ENCODE measurements around the gene SGO1. TPM values are rescaled to one million over a fixed set of nuclear protein-coding genes. Genes with fewer than 3 reads are reported as not detected.

Gene SGO1
- total RNA-seq, 1 experiment from 2014 or later, result 23.5 TPM

DNA sequence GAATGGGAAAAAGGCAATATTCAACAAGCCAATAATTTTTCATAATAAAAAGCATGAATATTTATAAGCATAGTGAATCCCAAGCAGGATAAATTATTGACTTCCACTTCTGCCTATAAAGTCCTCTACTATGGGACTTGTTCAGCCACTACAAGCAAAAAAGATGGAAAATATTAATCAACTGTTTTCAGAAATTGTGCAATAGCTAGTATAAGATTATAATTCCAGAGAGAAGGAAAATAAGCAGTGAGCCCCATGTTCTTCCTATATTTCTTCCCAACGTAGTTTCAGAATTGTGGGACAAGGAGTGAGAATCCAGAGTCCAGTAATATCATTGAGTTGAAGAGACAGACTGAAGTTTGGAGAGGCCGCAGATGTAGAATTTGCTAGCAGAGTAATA is 24.3 kb downstream of the SGO1 start:
- Histone ChIP-seq H3K9me3 (ENCODE audit: control insufficient read depth in 1 of 2, insufficient read depth in 1 of 2, low read depth in 1 of 2, low read length in 2 of 2) (no peaks in the 10 kb centered on the region), H3K4me3 (replicated peaks in 1 of 2; ENCODE audit: low read depth in 1 of 2, low read length in 2 of 2) (no peak overlapping the region), H3K9me2 (ENCODE audit: insufficient read depth) (no peaks in the 10 kb centered on the region), H2AFZ (ENCODE audit: low read depth, low read length, poor library complexity, severe bottlenecking) (no peak overlapping the region), H3K4me1 (ENCODE audit: control insufficient read depth in 1 of 2, insufficient read depth in 2 of 2, low read length in 2 of 2) (no peaks in the 10 kb centered on the region), H3K27me3 (ENCODE audit: insufficient read depth, low read length) (no peaks in the 10 kb centered on the region), H3K36me3 (ENCODE audit: control insufficient read depth in 1 of 2, insufficient read depth in 2 of 2, low read length in 2 of 2) (peaks cover 13 to 19% of the 10 kb centered on the region in 2 experiments), H3K9ac (ENCODE audit: low read length) (no peak overlapping the region), H3K79me2 (ENCODE audit: insufficient read depth, low read length) (no peaks in the 10 kb centered on the region), H3K27ac (ENCODE audit: low read depth, low read length) (no peak overlapping the region), H3K4me2 (ENCODE audit: low read length) (no peak overlapping the region), H4K20me1 (ENCODE audit: insufficient read depth) (no peaks in the 10 kb centered on the region)
- ChIA-PET CTCF (no interaction called here), POLR2A (no interaction called here), RAD21 (ENCODE audit: low non-redundant PET in 1 of 2, low total read pairs in 2 of 2, uncharacterized antibody in 2 of 2, unreplicated experiment in 2 of 2) (no interaction called here)
- TF ChIP-seq ZFX (IDR thresholded peaks at IDR 0.05), result no peak
- TF ChIP-seq, protein P1, sequence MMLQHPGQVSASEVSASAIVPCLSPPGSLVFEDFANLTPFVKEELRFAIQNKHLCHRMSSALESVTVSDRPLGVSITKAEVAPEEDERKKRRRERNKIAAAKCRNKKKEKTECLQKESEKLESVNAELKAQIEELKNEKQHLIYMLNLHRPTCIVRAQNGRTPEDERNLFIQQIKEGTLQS (IDR thresholded peaks at IDR 0.05), result no peak
- no peak for TF ChIP-seq JUND (IDR thresholded peaks at IDR 0.05)
- TF ChIP-seq SP1 (IDR thresholded peaks at IDR 0.05; ENCODE audit: low read depth), result no peak
- ATAC-seq, result no peak
- no TSS peak for BruUV-seq (replicated peaks)
- intact Hi-C loops (cut with micrococcal nuclease), result no loop called here
- DNase-seq (ENCODE audit: low read depth, low spot score), result no peak

DNA sequence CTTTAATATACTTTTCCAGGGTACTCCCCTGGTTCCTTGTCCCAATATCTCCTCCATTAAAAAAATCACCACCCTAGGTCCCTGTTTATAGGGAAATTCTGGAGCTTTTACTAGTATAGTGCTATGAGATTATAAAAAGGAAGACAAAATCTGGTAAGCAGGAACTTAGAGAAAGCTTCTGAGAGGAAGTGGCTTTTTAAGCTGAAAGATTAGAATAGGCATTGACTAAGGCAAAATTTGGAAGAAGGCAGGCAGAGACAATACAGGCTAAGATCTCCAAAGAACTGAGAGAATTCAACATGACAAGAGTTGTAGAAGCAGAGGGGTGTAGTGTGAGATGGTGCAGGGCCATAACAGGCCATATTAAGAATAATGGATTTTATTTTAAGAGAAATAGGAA is 25.8 kb downstream of the SGO1 start:
- H3K9me2 ChIP-seq (ENCODE audit: insufficient read depth), result no peaks in the 10 kb centered on the region
- POLR2A ChIA-PET, result no interaction called here
- H3K36me3 ChIP-seq (ENCODE audit: control insufficient read depth in 1 of 2, insufficient read depth in 2 of 2, low read length in 2 of 2), result peaks cover 13 to 19% of the 10 kb centered on the region in 2 experiments; a peak in 3 of 4 replicates
- H3K4me1 ChIP-seq (ENCODE audit: control insufficient read depth in 1 of 2, insufficient read depth in 2 of 2, low read length in 2 of 2), result no peaks in the 10 kb centered on the region
- no peak overlapping the region for H3K9ac ChIP-seq (ENCODE audit: low read length)
- DNase-seq (ENCODE audit: low read depth, low spot score), result no peak
- H3K4me2 ChIP-seq (ENCODE audit: low read length), result no peak overlapping the region
- no peak overlapping the region for H2AFZ ChIP-seq (ENCODE audit: low read depth, low read length, poor library complexity, severe bottlenecking)
- CTCF ChIA-PET, result no interaction called here
- intact Hi-C loops (cut with micrococcal nuclease), result no loop called here
- H3K27ac ChIP-seq (ENCODE audit: low read depth, low read length), result no peak overlapping the region
- no peaks in the 10 kb centered on the region for H3K79me2 ChIP-seq (ENCODE audit: insufficient read depth, low read length)
- no peaks in the 10 kb centered on the region for H3K27me3 ChIP-seq (ENCODE audit: insufficient read depth, low read length)
- H3K4me3 ChIP-seq (replicated peaks in 1 of 2; ENCODE audit: low read depth in 1 of 2, low read length in 2 of 2), result no peak overlapping the region
- ATAC-seq, result no peak
- RAD21 ChIA-PET (ENCODE audit: low non-redundant PET in 1 of 2, low total read pairs in 2 of 2, uncharacterized antibody in 2 of 2, unreplicated experiment in 2 of 2), result no interaction called here
- no peaks in the 10 kb centered on the region for H3K9me3 ChIP-seq (ENCODE audit: control insufficient read depth in 1 of 2, insufficient read depth in 1 of 2, low read depth in 1 of 2, low read length in 2 of 2)
- BruUV-seq (replicated peaks), result no TSS peak
- H4K20me1 ChIP-seq (ENCODE audit: insufficient read depth), result no peaks in the 10 kb centered on the region
- TF ChIP-seq POLR2A (IDR thresholded peaks at IDR 0.05; ENCODE audit: borderline replicate concordance, extremely low read depth, insufficient read depth, insufficient read length) (no peak), YY1 (IDR thresholded peaks at IDR 0.05; ENCODE audit: extremely low read depth, insufficient replicate concordance, low read depth, low read length) (no peak), RAD21 (IDR thresholded peaks at IDR 0.05; ENCODE audit: low read depth) (no peak), FOSL1 (IDR thresholded peaks at IDR 0.05; ENCODE audit: low read depth) (no peak), EZH2phosphoT487 (IDR thresholded peaks at IDR 0.05; ENCODE audit: borderline replicate concordance) (no peak), CBX3 (IDR thresholded peaks at IDR 0.05; ENCODE audit: low read depth) (no peak), EZH2 (IDR thresholded peaks at IDR 0.05) (no peak), JUND (IDR thresholded peaks at IDR 0.05) (no peak), CEBPB (IDR thresholded peaks at IDR 0.05; ENCODE audit: low read depth) (no peak)
- TF ChIP-seq, protein P2, sequence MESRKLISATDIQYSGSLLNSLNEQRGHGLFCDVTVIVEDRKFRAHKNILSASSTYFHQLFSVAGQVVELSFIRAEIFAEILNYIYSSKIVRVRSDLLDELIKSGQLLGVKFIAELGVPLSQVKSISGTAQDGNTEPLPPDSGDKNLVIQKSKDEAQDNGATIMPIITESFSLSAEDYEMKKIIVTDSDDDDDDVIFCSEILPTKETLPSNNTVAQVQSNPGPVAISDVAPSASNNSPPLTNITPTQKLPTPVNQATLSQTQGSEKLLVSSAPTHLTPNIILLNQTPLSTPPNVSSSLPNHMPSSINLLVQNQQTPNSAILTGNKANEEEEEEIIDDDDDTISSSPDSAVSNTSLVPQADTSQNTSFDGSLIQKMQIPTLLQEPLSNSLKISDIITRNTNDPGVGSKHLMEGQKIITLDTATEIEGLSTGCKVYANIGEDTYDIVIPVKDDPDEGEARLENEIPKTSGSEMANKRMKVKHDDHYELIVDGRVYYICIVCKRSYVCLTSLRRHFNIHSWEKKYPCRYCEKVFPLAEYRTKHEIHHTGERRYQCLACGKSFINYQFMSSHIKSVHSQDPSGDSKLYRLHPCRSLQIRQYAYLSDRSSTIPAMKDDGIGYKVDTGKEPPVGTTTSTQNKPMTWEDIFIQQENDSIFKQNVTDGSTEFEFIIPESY (IDR thresholded peaks at IDR 0.05; ENCODE audit: extremely low read depth, insufficient replicate concordance, low read length), result no peak
- TF ChIP-seq, protein P3, sequence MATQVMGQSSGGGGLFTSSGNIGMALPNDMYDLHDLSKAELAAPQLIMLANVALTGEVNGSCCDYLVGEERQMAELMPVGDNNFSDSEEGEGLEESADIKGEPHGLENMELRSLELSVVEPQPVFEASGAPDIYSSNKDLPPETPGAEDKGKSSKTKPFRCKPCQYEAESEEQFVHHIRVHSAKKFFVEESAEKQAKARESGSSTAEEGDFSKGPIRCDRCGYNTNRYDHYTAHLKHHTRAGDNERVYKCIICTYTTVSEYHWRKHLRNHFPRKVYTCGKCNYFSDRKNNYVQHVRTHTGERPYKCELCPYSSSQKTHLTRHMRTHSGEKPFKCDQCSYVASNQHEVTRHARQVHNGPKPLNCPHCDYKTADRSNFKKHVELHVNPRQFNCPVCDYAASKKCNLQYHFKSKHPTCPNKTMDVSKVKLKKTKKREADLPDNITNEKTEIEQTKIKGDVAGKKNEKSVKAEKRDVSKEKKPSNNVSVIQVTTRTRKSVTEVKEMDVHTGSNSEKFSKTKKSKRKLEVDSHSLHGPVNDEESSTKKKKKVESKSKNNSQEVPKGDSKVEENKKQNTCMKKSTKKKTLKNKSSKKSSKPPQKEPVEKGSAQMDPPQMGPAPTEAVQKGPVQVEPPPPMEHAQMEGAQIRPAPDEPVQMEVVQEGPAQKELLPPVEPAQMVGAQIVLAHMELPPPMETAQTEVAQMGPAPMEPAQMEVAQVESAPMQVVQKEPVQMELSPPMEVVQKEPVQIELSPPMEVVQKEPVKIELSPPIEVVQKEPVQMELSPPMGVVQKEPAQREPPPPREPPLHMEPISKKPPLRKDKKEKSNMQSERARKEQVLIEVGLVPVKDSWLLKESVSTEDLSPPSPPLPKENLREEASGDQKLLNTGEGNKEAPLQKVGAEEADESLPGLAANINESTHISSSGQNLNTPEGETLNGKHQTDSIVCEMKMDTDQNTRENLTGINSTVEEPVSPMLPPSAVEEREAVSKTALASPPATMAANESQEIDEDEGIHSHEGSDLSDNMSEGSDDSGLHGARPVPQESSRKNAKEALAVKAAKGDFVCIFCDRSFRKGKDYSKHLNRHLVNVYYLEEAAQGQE (IDR thresholded peaks at IDR 0.05; ENCODE audit: low read depth), result no peak
- TF ChIP-seq, protein P4, sequence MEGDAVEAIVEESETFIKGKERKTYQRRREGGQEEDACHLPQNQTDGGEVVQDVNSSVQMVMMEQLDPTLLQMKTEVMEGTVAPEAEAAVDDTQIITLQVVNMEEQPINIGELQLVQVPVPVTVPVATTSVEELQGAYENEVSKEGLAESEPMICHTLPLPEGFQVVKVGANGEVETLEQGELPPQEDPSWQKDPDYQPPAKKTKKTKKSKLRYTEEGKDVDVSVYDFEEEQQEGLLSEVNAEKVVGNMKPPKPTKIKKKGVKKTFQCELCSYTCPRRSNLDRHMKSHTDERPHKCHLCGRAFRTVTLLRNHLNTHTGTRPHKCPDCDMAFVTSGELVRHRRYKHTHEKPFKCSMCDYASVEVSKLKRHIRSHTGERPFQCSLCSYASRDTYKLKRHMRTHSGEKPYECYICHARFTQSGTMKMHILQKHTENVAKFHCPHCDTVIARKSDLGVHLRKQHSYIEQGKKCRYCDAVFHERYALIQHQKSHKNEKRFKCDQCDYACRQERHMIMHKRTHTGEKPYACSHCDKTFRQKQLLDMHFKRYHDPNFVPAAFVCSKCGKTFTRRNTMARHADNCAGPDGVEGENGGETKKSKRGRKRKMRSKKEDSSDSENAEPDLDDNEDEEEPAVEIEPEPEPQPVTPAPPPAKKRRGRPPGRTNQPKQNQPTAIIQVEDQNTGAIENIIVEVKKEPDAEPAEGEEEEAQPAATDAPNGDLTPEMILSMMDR (IDR thresholded peaks at IDR 0.05 in 2 of 3, conservative IDR thresholded peaks at IDR 0.05 in 1 of 3; ENCODE audit: borderline replicate concordance in 1 of 3, insufficient read depth in 1 of 3, low read depth in 2 of 3, low read length in 2 of 3), result no peak

Data from HCT116 (cell line).